IPS-15b (cell line): ENCODE data around the gene DUS3L.

Experiments used
- H3K27me3 ChIP-seq: one replicate; pipeline ENCODE4 v1.6.1; 2013; ENCODE audit warnings: low read length; ENCODE audit not compliant: control insufficient read depth, insufficient read depth
- H3K36me3 ChIP-seq: one replicate; pipeline ENCODE4 v1.6.1; 2013; ENCODE audit warnings: low read length; ENCODE audit not compliant: control insufficient read depth, insufficient read depth
- H3K4me1 ChIP-seq: one replicate; pipeline ENCODE4 v1.6.1; 2013; ENCODE audit warnings: mild to moderate bottlenecking, low read length; ENCODE audit not compliant: control insufficient read depth, insufficient read depth
- H3K4me3 ChIP-seq: one replicate; pipeline ENCODE4 v1.5.1; 2013; ENCODE audit warnings: low read depth, low read length
- H3K9ac ChIP-seq: one replicate; pipeline ENCODE4 v1.6.1; 2013; ENCODE audit warnings: low read depth, mild to moderate bottlenecking, low read length
- H3K9me3 ChIP-seq: one replicate; pipeline ENCODE4 v1.6.1; 2013; ENCODE audit warnings: mild to moderate bottlenecking, low read length; ENCODE audit not compliant: control insufficient read depth, insufficient read depth

Gene DUS3L

GRCh38 chr19:5738423-5738822 is 52.5 kb downstream of the DUS3L start:
- Histone ChIP-seq H3K36me3 (no peaks in the 10 kb centered on the region), H3K9ac (no peak overlapping the region), H3K27me3 (no peaks in the 10 kb centered on the region), H3K9me3 (no peaks in the 10 kb centered on the region), H3K4me3 (no peak overlapping the region), H3K4me1 (no peaks in the 10 kb centered on the region)
